Measurements from ENCODE around the gene UNKL.

The UNKL gene

DNA sequence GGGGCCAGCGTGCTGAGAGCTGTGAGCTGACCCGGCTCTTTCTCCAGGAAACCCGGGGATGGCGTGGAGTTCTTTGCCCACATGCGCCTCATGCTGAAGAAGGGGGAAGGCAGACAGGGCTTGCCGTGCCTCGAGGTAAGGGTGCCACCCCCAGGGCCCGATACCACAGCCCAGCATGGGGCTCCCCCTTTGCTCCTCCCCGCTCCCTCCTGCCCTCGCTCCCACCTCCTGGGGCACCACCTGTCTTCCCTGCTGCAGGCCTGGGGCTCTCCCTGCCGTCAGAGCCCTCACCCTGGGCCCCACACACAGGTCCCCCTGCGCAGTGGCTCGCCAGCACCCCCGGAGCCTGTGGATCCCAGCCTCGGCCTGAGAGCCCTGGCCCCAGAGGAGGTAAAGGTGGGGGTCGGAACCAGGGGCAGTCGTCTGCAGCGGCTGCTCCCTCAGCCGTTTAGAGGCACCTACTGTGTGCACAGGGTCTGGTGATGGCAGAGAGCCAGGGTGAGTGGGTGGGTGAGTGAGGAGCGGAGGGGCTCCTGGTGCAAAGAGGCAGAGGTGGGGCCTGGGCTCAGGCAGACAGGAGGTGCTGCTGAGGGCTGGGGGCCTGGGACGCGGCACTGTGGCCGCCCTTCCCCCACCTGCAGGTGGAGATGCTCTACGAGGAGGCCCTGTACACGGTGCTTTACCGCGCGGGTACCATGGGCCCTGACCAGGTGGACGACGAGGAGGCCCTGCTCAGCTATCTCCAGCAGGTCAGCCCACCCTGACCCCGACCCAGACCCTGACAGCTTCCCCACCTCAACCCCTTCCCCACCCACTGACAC, 75.4 kb downstream of the UNKL start:
- no peak overlapping the region for H3K4me3 ChIP-seq (replicated peaks in 1 of 2; ENCODE audit: low read depth in 2 of 2, low read length in 2 of 2)
- DNase-seq (ENCODE audit: low read depth in 2 of 2): no peak
- TF ChIP-seq, protein P1, sequence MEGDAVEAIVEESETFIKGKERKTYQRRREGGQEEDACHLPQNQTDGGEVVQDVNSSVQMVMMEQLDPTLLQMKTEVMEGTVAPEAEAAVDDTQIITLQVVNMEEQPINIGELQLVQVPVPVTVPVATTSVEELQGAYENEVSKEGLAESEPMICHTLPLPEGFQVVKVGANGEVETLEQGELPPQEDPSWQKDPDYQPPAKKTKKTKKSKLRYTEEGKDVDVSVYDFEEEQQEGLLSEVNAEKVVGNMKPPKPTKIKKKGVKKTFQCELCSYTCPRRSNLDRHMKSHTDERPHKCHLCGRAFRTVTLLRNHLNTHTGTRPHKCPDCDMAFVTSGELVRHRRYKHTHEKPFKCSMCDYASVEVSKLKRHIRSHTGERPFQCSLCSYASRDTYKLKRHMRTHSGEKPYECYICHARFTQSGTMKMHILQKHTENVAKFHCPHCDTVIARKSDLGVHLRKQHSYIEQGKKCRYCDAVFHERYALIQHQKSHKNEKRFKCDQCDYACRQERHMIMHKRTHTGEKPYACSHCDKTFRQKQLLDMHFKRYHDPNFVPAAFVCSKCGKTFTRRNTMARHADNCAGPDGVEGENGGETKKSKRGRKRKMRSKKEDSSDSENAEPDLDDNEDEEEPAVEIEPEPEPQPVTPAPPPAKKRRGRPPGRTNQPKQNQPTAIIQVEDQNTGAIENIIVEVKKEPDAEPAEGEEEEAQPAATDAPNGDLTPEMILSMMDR (IDR thresholded peaks at IDR 0.05; ENCODE audit: low read depth, low read length): no peak

DNA sequence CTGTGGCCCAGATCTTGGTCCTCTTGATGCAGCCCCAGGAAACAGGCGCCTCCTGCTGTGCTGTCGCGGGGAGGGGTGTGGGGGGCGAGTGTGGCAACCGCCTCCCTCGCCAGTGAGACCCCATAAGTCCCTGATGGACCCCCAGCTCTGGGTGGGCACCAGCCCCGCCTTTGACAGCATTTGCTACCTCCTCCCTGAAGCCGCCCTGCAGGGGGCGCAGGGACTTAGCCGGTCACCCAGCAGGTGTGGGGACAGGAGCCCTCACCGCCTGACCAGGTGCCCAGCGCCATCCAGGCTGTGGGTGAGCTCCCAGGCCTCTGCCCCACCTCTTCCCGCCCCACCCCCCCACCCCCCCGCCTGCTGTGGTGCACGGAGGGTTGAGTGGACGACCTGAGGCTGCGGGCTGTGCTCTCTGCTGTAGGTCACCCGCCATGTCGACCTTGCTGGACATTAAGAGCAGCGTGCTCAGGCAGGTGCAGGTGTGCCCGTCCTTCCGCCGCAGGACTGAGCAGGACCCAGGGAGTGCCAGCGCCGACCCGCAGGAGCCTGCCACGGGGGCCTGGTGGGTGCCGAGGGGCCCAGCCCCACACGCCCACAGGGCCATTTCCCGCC, 76.3 kb downstream of the UNKL start:
- TF ChIP-seq, protein P1 (IDR thresholded peaks at IDR 0.05; ENCODE audit: low read depth, low read length): peak; percentile 34
- DNase-seq (ENCODE audit: low read depth in 2 of 2): no peak
- H3K4me3 ChIP-seq (replicated peaks in 1 of 2; ENCODE audit: low read depth in 2 of 2, low read length in 2 of 2): no peak overlapping the region

DNA sequence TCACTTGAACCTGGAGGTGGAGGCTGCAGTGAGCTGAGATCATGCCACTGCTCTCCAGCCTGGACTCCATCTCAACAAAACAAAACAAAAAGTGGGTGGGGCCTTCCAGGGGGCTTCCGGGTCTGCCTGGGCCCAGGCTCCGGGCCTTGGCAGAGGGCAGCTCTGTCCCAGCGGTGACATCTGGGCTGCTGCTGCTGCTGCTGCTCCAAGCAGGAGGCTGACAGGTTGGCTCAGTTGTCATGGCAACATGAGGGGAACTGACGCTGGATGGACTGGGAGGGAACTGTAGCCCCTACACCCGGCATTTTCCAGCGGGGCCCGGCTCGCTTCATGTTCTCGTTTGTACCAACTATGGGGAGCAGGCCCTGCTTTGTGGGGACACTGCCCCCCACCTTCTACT, 77.0 kb downstream of the UNKL start:
- no peak overlapping the region for H3K4me3 ChIP-seq (replicated peaks in 1 of 2; ENCODE audit: low read depth in 2 of 2, low read length in 2 of 2)
- TF ChIP-seq, protein P1 (IDR thresholded peaks at IDR 0.05; ENCODE audit: low read depth, low read length): no peak
- no peak for DNase-seq (ENCODE audit: low read depth in 2 of 2)

DNA sequence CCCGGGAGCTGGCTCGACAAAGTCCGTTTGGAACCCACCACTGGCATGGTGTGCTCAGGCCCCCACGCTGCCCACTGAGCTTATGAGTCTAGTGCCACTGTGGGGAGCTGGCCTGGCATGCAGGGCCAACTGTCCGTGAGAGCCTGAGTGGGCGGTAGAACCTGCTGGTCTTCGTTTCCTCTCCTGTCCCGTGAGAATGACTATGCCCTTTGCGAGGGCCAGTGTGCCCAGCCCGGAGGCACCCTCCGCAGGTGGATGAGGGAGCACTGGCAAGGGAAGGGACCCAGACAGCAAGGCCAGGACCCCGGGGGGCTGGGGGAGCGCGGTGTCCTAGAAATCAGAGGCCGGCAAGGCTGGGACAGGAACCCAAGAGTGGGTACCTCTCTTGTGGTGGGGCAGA, 77.9 kb downstream of the UNKL start:
- DNase-seq (ENCODE audit: low read depth in 2 of 2): no peak
- no peak overlapping the region for H3K4me3 ChIP-seq (replicated peaks in 1 of 2; ENCODE audit: low read depth in 2 of 2, low read length in 2 of 2)
- TF ChIP-seq, protein P1 (IDR thresholded peaks at IDR 0.05; ENCODE audit: low read depth, low read length): no peak

DNA sequence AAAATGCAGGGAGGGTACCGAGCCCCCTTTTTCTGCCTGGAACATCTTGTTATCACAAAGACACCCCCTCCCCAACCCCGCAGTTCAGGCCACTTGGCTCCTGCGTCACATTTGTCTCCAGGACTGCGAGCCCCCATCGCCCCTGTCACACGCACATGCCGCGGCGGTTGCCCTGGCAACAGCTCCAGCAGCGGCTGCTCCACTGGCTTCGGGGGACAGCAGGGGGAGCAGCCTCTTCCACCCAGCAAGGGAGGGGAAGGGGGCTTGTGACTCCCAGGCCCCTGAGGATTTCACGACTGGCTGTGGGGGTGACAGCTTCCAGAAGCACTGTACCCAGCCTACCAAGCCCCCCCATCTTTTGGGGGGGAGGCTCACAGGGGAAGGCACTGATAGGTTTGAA, 78.5 kb downstream of the UNKL start:
- H3K4me3 ChIP-seq (replicated peaks in 1 of 2; ENCODE audit: low read depth in 2 of 2, low read length in 2 of 2): no peak overlapping the region
- no peak for DNase-seq (ENCODE audit: low read depth in 2 of 2)
- TF ChIP-seq, protein P1 (IDR thresholded peaks at IDR 0.05; ENCODE audit: low read depth, low read length): no peak

DNA sequence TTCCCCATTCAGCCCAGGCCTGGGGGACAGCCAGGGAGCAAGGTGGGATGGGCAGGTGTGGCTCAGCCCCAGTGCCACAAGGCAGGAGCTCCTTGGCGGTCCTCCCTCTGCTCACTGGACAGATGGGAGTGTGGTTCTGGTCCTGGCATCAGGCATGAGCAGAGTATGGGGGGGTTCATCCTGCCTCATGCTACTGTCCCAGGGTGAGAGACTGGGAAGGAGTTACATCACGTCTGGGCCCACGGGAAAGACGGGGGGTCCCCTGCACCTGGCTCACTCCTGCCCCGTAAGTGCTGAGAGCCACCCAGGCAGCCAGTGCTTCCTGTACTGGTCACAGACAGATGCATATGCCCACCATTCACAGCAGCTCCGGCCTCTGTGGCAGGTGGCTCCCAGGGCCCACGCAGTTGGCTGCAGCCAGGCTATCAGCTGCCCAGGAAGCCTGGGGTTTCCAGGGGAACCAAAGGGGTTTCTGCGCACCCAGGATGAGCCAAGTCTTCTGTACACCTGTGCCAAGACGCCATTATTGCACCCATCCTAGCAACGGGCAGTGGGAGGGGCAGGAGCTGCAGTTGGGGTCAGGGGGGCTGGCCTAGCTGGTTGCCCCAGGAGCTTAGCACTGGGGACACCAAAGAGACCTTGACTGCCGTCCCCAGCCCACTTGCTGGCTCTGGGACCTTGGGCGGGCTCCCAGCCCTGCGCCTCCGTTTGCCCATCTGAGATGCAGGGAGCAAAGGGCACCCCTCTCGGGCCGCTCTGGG, 79.1 kb downstream of the UNKL start:
- H3K4me3 ChIP-seq (replicated peaks in 1 of 2; ENCODE audit: low read depth in 2 of 2, low read length in 2 of 2): no peak overlapping the region
- no peak for DNase-seq (ENCODE audit: low read depth in 2 of 2)
- TF ChIP-seq, protein P1 (IDR thresholded peaks at IDR 0.05; ENCODE audit: low read depth, low read length): no peak

All from cardiac fibroblast (primary cell).